CD4-positive, alpha-beta T cell treated with Interleukin-17A for 4 hours (primary cell): Measurements from ENCODE around the gene HECW1.

ENCODE experiments used
- DNase-seq: peaks from one replicate; pipeline ENCODE4 v3.0.0-alpha.2; 2020; ENCODE audit warnings: mixed read lengths

The HECW1 gene

DNA sequence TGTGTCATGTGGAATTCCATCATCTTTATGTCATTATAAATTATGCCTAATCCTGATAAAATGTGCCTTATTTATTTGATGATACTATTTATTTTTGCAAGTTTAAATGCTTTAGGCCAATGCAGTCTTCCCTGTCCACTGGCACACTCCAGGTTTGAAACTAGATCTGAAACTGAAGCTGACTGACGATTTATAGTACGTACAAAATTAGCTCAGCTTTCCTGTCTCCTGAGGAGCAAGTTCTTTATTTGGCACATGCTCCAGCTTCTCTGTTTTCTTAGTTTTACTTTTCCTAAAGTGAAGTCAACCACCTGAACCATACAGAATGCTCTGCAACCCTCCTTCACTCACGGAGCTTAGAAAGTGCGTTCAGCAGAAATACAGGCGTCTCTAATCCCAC is 164.1 kb downstream of the HECW1 start:
- DNase-seq = no peak

DNA sequence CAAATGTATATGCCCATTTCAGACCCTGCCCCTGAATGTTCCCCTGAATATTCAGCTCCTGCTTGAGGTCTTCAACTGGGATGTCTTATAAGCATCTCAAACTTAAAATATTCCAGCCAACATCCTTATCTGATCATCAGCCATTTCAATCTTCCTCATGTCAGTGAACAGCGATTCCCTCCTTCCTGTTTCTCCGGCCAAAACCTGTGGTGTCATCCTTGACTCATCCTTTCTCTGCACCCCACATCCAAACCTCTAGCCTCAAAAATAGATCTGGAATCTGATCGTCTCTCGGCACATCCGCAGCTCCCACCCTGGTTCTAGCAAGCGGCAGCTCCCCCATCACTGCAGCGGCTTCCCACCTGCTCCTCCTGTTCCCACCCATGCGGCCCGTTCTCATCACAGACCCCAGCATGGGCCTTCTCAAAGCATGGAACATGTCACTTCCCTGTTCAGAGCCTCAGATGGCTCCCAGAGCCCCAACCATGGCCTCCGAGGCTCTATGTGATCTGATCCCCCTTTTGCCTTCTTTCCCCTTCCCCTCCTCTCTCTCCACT is 165.7 kb downstream of the HECW1 start:
- DNase-seq = no peak

DNA sequence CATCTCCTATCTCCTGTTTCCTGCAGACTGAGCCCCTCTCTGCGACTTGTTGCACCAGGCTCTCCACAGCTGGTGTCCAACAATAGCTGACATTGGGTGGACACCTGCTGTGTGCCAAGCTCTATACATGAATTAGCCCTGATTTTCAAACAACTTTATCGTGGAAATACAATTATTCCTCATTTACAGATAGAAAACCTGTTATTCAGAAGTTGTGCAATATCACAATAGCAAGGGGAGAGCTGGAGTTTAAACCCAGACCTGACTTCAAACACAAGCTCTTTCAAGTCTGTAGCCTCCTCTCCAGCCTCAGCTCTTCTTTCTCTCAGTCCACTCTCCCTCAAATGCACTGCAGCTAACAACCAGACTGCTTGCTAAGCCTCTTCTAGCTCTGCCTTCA is 168.8 kb downstream of the HECW1 start:
- DNase-seq = no peak

DNA sequence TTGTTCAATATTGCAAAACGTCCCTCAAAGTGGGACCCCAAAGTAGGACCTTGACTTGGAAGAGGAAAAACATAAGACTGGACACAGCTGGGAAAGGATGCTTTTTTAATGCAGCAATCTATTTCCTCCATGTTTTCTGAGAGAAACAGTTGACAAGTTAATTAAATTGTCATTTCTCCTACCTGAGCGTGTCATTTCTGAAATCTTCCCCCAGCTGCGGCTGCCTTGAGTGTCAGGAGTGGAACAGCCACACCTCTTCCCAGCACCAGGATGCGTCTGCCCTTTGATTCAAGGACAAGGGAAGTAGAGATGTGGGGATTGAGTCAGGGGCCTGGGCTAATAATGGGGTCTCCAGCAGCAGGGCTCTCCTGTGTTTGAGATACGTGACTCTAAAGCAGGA is 171.3 kb downstream of the HECW1 start:
- DNase-seq = no peak

DNA sequence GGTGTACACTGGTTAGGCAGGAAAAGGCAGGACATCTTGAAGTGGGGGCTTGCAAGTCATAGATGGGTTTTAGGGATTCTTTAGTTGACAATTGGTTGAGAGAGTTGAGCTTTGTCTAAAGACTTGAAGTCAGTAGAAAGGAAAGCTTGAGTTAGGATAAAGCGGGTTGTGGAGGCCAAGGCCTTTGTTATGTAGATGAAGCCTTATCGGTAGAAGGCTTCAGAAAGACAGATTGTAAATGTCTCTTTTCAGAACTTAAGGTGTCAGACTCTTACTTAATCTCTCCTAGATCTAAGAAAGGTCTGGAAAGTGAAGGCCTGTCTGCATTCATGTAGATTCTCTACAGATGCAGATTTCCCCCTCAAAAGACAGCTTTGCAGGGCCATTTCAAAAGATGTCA is 177.4 kb downstream of the HECW1 start:
- no peak for DNase-seq

DNA sequence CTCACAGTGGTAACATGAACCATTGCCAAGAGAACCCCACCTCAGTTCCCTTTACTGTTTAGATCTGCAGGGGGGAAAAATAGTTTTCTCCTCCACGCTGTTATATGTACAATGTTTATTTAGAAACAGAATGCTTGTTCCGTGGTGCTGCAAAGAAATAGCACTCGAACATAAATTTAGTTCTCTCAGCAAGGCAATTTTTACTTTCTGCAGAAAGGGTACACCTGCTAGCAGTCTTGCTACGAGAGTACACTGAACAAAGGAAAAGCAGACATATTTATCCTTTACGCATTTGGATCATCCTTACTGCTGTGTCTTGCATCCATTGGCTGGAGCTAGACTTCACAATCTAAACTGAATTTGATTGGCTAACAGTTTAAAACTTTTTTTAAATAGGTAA is 178.5 kb downstream of the HECW1 start:
- DNase-seq = no peak

DNA sequence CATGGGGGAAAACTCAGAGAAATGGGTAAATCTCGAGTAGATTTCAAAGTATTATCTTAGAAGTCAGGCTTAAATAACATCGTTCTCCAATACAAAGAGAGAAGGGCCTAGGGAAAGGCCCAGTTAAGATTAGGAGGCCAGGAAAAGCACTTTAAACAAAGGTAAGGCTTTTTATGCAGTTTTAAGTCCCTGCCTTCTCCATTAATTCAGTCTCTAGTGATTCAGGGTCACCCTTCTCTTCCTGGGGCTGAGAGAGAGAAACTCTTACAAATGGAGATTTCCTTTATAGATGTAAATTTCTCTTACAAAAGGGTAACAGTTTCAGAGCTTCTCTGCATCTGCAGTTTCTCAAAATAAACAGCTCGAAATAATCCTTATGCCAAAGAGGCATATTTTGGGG is 179.3 kb downstream of the HECW1 start:
- DNase-seq = no peak

DNA sequence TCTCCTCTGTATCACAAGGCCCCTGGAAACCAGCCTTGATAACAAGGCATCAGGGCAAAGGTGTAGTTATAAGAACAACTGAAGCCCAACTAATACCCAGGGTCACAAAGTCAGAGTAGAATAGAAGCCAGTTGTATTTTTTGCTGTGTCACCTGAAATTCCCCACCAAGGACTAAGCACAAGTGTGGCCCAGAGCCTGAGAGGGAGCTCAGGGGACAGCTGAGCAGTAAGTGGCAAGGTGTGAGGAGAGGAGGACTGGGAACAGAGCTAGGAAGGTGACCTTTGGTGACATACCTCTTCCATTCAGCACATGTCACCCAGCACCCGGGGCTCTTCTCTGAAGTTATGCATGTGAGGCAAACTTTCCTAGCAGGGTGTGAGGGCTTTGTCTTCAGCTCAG is 179.9 kb downstream of the HECW1 start:
- no peak for DNase-seq

DNA sequence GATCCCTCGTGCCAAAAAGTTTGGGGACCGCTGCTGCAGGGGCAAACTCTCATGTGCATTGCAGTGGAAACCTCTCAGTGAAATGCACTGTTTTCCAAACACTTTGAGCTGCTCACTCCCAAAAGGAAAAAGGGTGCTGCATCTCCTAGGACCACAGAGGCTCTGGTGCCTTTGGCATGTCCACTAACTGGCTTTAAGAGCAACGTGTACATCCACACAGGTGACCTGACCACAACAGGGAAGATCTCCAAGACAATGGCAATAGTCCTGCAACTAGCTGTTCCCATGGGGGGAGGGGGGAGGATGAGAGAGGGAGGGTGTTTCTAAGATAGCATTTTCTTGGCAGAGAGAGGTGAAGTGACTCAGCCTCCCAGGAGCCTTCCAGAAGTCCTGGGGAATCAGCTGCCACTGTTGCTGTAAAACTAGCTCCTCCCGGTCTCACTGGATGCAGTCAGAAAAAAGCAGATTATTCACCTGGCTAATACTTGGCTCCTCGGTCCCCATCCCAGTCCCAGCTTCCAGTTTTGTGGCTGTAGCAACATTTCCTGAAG is 181.7 kb downstream of the HECW1 start:
- DNase-seq = no peak

DNA sequence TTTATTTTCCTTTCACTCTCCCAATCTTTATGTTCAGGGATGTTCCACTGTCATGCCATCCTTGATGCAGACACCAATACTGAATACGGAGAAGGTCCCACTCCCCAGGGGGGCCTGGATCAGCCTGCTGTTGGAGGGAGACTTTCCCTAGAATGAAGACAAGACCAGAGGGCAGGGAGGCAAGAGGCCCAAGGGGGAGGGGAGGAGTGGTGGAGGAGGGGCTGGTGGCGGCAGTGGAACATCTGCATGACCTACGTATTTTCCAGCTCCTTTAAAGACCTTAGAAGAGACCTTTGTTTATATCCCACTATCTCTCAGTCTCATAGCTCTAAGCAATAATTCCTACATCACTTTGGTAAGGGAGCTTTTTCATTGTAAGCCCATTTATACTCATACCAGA is 183.0 kb downstream of the HECW1 start:
- DNase-seq = no peak

DNA sequence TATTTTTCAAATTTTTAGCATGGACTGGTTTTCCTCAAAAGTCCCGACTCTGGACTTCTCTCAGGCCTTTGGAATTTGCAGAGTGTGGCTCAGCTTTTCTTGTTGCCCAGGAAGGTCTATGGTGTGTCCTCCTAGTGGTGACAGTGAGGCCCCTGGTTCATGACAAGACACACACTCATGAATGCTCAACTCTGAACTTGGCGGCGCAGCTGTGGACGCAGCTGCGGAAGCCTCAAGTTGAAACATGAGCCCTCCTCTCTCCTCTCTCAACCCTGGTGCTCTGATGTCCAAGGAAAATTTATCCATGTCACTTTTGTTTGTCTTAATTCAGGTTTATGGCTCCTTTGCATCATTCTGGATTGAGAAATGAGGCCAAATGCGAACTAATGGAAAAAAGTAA is 183.9 kb downstream of the HECW1 start:
- DNase-seq = no peak

DNA sequence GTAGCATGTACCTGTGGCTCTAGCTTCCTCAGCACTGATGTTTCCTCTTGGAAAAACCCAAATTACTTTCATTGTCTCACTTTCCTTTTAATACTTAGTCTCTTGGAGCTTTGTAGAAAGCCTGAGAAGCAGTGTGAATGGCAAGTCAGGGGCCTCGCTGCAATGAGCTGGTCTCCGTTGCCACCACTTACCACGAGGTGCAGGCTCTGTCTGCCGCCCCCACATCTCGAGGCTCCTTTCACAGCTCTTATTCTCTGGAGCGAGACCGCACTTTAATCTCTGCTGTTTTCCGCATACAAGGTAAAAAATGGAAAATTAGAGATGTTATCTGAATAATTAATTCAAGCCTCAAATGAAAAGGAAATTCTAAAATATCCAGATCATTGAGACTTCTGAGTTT is 186.2 kb downstream of the HECW1 start:
- DNase-seq = no peak

DNA sequence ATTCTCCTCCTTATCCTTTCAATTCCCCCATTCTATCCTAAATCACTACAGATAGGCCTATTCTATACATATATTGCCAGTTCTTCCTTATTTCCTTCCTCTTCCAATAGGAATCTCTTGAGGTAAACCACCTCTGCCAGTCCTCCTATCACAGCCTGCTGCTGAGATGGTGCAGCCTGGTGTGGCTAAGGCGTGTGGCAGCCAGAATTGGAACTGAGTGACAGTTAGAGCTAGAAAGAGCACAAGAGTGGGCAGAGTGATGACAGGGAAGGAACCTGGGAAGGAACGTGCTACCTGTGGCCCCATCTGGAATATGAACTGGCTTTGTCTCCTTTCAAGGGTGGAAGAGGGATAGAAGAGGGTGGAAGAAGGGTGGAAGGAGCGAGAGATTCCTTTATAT is 187.7 kb downstream of the HECW1 start:
- DNase-seq = no peak

DNA sequence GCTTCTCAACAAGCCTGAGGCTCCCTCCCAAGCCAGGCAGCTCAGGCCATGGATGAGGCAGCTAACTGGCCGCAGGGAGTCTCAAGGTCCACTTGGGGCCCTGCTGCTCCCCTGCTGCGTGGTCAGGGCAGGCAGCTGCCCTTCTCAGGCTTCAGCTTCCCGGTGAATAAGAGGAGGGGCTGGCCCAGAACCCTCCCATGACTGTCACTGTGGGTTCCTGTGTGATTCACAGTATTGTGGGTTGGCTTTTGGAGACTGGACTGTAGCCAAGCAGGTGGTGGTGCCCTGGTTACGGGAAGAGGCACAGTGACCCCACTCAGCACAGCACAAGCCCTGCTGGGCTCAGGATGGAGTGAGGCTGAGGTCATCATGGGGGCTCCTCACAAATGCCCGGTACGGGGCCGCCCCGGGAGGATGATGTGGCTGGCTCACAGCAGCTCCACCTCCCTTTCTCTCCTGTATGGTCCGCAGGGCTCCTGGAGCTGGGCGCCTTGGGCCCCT is 189.8 kb downstream of the HECW1 start:
- DNase-seq = no peak

DNA sequence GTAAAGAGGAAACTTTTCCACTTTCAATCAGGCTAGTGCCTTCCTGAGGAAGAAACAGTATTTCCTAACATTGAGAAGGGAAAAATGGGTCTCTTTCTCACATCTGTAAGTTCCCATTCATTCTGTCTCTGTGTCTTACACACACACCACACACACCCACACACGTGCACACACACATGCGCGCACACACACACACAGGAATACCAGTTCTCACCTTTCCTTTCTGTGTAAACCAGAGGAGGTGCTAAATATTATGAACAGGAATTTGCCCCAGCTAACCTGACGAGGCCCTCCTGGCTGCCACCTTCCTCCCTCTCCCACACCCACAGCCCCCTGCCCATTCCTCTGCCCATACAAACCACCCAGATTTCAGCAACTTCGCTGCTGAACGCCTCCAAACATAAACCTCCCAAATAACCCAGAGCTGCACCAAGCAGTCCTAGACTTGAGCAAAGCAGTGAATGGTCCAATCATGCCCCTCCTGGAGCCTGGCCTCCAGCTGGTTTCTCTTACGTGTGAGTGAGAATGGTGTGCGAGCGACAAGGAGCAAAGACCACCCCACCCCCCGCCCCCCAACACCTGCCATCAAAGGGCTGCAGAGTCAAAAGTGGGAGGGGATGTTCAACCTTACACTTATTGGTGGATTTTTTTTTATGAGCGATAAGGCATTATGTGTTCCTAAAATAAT is 190.5 kb downstream of the HECW1 start:
- DNase-seq = no peak

DNA sequence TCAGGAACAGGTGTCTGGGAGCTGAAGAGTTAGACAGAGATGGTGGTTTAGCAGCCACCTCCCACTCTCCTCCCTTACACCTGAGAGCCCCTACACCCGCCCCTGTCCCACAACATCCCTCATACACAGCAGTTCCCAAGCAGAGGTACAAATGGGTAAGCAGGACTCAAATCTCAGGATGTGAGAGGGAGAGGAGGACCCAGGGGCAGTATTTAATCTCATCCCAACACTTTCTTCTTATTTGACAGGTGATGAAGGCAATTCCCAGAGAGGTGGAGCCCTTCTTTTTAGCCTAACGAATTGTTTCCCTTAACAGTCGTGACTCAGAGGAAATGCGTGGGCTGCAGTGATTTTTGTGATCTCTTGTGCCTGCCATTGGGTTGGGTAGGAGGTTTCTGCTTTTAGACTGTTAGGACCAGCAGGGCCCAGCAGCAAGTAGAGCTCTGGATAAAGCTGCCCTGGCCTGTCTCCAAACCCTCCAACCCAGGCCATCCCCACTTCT is 191.3 kb downstream of the HECW1 start:
- DNase-seq = peak; percentile 21

DNA sequence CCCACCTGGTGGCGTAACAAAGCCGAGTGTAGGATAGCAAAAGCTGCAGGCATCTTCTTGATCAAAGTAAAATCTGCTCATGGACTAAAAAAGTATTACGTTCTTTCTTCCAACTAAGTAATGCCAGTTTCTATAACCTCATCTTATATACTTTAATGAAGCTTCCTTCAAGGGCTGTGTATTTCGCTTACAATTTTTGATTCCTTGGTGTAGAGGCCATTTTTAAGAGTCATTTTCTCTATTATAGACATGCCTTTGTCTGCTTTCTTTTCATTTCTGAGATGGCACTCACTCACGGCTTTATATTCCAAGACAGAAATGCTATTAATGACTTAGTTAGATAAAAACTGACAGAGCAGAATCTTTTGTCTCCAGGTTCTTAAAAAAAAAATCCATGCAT is 194.0 kb downstream of the HECW1 start:
- DNase-seq = no peak

DNA sequence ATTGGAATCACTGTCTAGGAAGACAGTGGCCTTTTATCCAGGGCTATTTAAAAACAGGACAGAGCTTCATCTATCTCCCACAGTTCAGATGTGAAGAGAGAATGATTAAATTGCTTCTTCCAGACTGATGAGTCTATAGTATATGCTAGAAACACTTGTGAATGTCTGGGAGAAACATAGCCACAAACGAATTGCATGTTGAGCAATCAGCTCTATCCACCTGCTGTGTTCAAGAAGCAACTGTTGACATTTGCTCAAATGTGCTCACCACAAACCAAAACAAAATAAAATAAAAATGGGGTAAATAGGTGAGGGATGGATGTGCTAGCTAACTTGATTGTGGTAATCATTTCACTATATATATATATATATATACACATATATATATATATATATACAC is 195.1 kb downstream of the HECW1 start:
- DNase-seq = no peak

DNA sequence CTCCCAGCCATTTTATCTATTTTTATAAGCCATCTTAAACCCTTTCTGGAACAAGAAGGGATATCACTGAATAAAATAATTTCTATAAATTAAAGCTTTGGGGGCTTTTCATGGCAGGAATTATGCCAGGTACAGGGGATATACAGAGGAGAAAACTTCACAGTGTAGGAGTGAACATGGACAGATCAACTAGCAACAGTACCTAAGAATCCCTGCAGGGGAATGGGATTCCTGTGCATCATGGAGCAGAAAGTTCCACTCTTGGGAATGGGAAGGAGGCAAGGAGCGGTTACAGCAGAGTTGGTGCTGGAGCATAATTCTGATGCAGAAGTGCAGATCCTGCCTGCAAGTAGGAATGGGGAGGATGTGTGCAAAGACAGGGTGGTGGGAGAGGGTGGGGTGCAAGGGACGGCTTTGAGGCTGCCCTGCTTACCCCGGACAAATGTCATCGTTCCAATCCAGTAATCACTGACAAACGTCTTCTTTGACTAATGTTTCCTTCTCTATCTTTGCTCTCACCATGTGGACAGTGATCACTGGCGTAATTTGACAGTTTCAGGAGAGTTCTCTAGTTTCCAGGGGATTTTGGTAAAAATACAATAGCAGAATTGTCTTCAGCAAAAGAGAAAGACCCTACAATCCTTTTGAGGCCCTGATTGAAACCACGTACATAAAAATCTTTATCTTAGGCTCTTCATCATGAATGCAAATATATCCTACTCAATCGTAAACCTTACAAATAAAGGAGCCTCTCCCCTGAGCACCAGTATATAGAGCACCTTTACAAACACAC is 196.7 kb downstream of the HECW1 start:
- no peak for DNase-seq

DNA sequence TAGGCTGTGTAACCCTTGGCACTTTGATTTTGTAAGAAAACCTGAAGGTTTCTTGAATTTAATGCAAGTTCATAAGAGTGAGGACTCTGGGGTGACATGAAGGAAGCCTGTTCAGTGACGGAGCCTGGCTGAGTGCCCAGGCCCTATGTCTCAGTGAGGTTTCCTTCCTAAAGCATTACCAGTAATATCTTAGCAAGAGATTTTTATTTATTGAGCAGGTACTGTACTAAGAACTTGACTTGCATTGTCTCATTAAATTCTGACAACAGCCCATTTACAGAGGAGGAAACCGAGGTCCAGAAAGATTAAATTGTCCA is 197.2 kb downstream of the HECW1 start:
- DNase-seq = no peak

DNA sequence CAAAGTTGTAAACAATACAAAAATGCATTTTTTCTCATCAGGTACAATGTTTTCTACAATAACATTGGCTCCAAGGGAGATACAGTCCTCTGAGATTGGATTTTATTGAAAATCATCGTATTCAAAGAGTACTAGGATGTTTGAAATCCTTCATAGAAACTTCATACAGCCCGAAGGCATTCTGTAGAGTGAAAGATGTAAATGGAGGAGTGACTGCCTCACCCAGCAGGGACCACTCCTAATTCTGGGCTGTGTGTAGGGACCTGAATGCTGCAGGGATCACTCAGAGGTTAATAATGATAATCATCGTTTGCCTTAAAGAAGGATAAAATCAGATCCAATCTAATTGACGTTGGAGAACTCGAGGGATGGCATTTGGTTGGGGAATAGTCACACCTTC is 198.6 kb downstream of the HECW1 start:
- no peak for DNase-seq

DNA sequence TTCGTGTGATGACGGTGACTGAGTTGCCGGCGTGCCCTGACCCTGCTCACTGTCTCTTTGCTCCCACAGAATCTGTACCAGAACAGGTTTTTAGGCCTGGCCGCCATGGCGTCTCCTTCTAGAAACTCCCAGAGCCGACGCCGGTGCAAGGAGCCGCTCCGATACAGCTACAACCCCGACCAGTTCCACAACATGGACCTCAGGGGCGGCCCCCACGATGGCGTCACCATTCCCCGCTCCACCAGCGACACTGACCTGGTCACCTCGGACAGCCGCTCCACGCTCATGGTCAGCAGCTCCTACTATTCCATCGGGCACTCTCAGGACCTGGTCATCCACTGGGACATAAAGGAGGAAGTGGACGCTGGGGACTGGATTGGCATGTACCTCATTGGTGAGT is 199.2 kb downstream of the HECW1 start:
- no peak for DNase-seq

DNA sequence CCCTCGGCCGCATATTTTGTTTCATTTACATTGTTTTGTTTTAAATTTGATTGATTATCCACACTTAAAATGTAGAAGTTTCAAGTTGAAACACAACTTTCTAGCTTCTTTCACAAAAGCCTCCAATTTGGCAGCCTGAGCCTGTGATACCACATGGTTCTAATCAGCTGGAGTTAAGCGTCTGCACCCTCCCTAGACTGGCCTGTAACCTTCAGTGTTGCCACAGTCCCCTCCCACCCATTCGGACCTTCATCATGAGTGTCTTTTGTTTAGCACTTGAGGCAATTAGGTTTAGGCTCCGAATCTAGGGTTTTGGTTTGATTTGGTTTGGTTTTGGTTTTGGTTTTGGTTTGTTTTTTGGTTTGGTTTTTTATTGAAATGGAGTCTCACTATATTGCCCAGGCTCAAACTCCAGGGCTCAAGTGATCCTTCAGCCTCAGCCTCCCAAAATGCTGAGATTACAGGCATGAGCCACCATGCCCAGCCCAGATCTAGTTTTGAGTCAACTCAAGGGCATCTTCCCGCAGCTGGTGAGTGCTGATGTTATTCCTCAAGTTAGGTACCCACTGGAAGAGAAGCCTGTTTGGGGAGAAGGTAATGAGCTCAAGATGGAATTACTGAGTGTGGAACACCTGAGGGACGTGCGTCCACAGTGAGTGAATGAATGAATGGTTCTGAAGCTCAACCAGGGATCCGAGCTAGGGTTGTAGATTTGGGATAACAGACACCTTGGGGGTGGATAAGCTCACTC is 201.4 kb downstream of the HECW1 start:
- no peak for DNase-seq
